Measurements from ENCODE around the gene PRCD. TPM values are rescaled to one million over a fixed set of nuclear protein-coding genes. Genes with fewer than 3 reads are reported as not detected.

PRCD gene
- polyA plus RNA-seq, 1 donor (not counting 4 experiments of a cell fraction or from before 2014, with no cell fraction given), result 1.2 TPM

DNA sequence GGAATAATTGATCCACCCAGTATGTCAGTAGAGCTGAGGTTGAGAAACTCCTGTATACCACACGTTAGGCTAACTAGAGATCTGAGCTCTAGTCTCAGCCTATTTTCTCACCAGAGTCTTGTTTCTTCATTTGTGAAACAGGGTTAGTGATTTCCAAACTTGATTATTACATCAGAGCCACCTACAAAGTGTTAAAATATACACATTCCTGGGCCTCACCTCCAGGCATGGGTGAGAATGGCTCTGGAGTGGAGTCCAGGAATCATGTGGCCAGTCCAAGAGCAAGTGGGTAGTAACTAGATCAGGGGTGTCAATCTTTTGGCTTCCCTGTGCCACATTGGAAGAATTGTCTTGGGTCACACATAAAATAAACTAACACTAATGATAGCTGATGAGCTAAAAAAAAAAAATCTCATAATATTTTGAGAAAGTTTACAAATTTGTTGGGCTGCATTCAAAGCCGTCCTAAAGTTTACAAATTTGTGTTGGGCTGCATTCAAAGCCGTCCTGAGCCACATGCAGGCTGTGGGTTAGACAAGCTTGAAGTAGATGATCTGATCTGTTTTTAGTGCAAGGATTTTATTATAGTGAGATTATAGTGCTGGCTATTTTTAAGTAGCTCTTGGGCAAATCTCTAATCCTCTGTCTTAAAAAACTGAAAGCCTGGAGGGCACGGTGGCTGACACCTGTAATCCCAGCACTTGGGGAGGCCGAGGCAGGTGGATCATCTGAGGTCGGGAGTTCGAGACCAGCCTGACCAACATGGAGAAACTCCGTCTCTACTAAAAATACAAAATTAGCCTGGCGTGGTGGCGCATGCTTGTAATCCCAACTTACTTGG, 20.4 kb downstream of the PRCD start:
- Histone ChIP-seq H3K9me3 (ENCODE audit: control insufficient read depth, low read depth, low read length) (no peaks in the 10 kb centered on the region), H3K4me3 (ENCODE audit: control insufficient read depth in 2 of 3, extremely low read depth in 1 of 3, insufficient read depth in 2 of 3, low read depth in 1 of 3, low read length in 3 of 3) (peak overlapping the region; percentile 97 to 100 (median 99)), H3K36me3 (ENCODE audit: control insufficient read depth in 2 of 2, extremely low read depth in 1 of 2, insufficient read depth in 2 of 2, low read length in 2 of 2) (peaks cover 6 to 28% of the 10 kb centered on the region in 2 experiments), H3K9me1 (ENCODE audit: control insufficient read depth, extremely low read depth, insufficient read depth, low read length) (peaks cover 4% of the 10 kb centered on the region), H3K27me3 (ENCODE audit: control insufficient read depth, extremely low read depth, insufficient read depth, low read length) (no peaks in the 10 kb centered on the region), H2AFZ (ENCODE audit: control insufficient read depth, low read length) (no peak overlapping the region), H3K27ac (ENCODE audit: control insufficient read depth, insufficient read depth, low read length) (peak overlapping the region; percentile 100), H3K79me2 (ENCODE audit: control insufficient read depth, insufficient read depth, low read length) (peaks cover 59% of the 10 kb centered on the region), H3K9ac (ENCODE audit: control insufficient read depth, extremely low read depth, insufficient read depth, low read length) (peak overlapping the region; percentile 100), H4K20me1 (ENCODE audit: control insufficient read depth, extremely low read depth, insufficient read depth, low read length) (peaks cover 24% of the 10 kb centered on the region), H3K4me2 (ENCODE audit: control insufficient read depth, extremely low read depth, insufficient read depth, low read depth, low read length) (peak overlapping the region; percentile 94), H3K4me1 (ENCODE audit: control insufficient read depth, extremely low read depth, insufficient read depth, low read length) (peaks cover 59% of the 10 kb centered on the region)
- dilution Hi-C loops (cut with MboI; ENCODE audit: extremely low pct_ligation_motif_present, low sequenced_read_pairs), result no loop called here
- TF ChIP-seq CTCF (optimal IDR thresholded peaks at IDR 0.05 in 1 of 3, IDR thresholded peaks at IDR 0.05 in 1 of 3, conservative IDR thresholded peaks at IDR 0.05 in 1 of 3; ENCODE audit: extremely low read depth in 1 of 3, insufficient read depth in 2 of 3, low read length in 3 of 3) (no peak), EZH2 (IDR thresholded peaks at IDR 0.05; ENCODE audit: low read length) (no peak)
- no peak for DNase-seq (ENCODE audit: low read depth, low spot score)
- FAIRE-seq, result no peak

DNA sequence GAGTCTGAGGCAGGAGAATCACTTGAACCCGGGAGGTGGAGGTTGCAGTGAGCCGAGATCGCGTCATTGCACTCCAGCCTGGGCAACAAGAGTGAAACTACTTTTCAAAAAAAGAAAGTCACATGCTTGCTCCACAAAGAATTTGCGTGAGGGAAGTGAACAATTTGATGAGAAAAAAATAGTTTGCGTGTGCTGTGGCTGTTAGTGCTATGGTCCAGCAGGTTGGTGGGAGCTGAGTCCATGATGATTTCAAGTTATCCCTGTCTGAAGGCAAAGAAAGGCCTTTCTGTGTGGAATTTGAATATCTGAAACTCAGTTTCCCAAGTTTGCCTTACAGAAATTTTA, 21.0 kb downstream of the PRCD start:
- no peak for TF ChIP-seq CTCF (optimal IDR thresholded peaks at IDR 0.05 in 1 of 3, IDR thresholded peaks at IDR 0.05 in 1 of 3, conservative IDR thresholded peaks at IDR 0.05 in 1 of 3; ENCODE audit: extremely low read depth in 1 of 3, insufficient read depth in 2 of 3, low read length in 3 of 3)
- TF ChIP-seq EZH2 (IDR thresholded peaks at IDR 0.05; ENCODE audit: low read length), result no peak
- Histone ChIP-seq H3K9me3 (ENCODE audit: control insufficient read depth, low read depth, low read length) (no peaks in the 10 kb centered on the region), H4K20me1 (ENCODE audit: control insufficient read depth, extremely low read depth, insufficient read depth, low read length) (peaks cover 27% of the 10 kb centered on the region), H3K4me1 (ENCODE audit: control insufficient read depth, extremely low read depth, insufficient read depth, low read length) (peaks cover 58% of the 10 kb centered on the region), H3K27ac (ENCODE audit: control insufficient read depth, insufficient read depth, low read length) (peak overlapping the region; percentile 100), H3K79me2 (ENCODE audit: control insufficient read depth, insufficient read depth, low read length) (peaks cover 61% of the 10 kb centered on the region), H3K9ac (ENCODE audit: control insufficient read depth, extremely low read depth, insufficient read depth, low read length) (peak overlapping the region; percentile 100), H3K36me3 (ENCODE audit: control insufficient read depth in 2 of 2, extremely low read depth in 1 of 2, insufficient read depth in 2 of 2, low read length in 2 of 2) (peaks cover 9 to 34% of the 10 kb centered on the region in 2 experiments), H2AFZ (ENCODE audit: control insufficient read depth, low read length) (no peak overlapping the region), H3K4me3 (ENCODE audit: control insufficient read depth in 2 of 3, extremely low read depth in 1 of 3, insufficient read depth in 2 of 3, low read depth in 1 of 3, low read length in 3 of 3) (peak overlapping the region; percentile 97 to 100 (median 99)), H3K4me2 (ENCODE audit: control insufficient read depth, extremely low read depth, insufficient read depth, low read depth, low read length) (peak overlapping the region; percentile 94), H3K27me3 (ENCODE audit: control insufficient read depth, extremely low read depth, insufficient read depth, low read length) (no peaks in the 10 kb centered on the region), H3K9me1 (ENCODE audit: control insufficient read depth, extremely low read depth, insufficient read depth, low read length) (peaks cover 4% of the 10 kb centered on the region)
- DNase-seq (ENCODE audit: low read depth, low spot score) (no peak), FAIRE-seq (no peak)
- dilution Hi-C loops (cut with MboI; ENCODE audit: extremely low pct_ligation_motif_present, low sequenced_read_pairs), result no loop called here

All from keratinocyte (primary cell).